Skeletal muscle tissue (tissue), 4 donors: ENCODE results near the gene EMC10. TPM values are rescaled to one million over a fixed set of nuclear protein-coding genes. Genes with fewer than 3 reads are reported as not detected.

Experiments used
- H3K27ac ChIP-seq: one replicate; pipeline ENCODE4 v1.7.0; 2013; ENCODE audit warnings: mild to moderate bottlenecking, low read depth, low read length, inconsistent platforms
- H3K27me3 ChIP-seq, 3 donors: one replicate each; pipeline ENCODE4 v1.7.0; 2013; ENCODE audit warnings: low read length in 3 of 3; ENCODE audit not compliant: control insufficient read depth in 3 of 3, insufficient read depth in 3 of 3
- H3K36me3 ChIP-seq, 3 donors: one replicate each; pipeline ENCODE4 v1.7.0; 2013; ENCODE audit warnings: low read length in 3 of 3; ENCODE audit not compliant: control insufficient read depth in 3 of 3, insufficient read depth in 3 of 3
- H3K4me1 ChIP-seq, 3 donors: one replicate each; pipeline ENCODE4 v1.7.0; 2013; ENCODE audit warnings: low read length in 3 of 3, mild to moderate bottlenecking in 3 of 3; ENCODE audit not compliant: control insufficient read depth in 3 of 3, insufficient read depth in 3 of 3
- H3K4me3 ChIP-seq, 3 donors: one replicate each; pipeline ENCODE4 v1.7.0; 2013; ENCODE audit warnings: low read length in 3 of 3
- H3K9ac ChIP-seq, 3 donors: one replicate each; pipeline ENCODE4 v1.7.0; 2013; ENCODE audit warnings: low read length in 3 of 3, mild to moderate bottlenecking in 3 of 3, moderate library complexity in 2 of 3, low read depth in 1 of 3
- H3K9me3 ChIP-seq, 3 donors: one replicate each; pipeline ENCODE4 v1.7.0; 2013; ENCODE audit warnings: low read length in 3 of 3; ENCODE audit not compliant: control insufficient read depth in 3 of 3
- total RNA-seq: library from RNA; depleted of rRNA; stranded (reverse); fragments of >200 nt; gene quantifications from one replicate; pipeline ENCODE4 v1.2.3, GENCODE V29; 2014
- donor health status: Osteomylitis.

The EMC10 gene
- total RNA-seq, 1 donor from 2014 or later: 29.2 TPM

- no peaks in the 10 kb centered on the region for H3K27me3 ChIP-seq
- peak overlapping the region; percentile 78 to 95 (median 91) for H3K4me3 ChIP-seq
- H3K4me1 ChIP-seq: peaks cover 4 to 15% (median 7%) of the 10 kb centered on the region in 3 donors
- H3K9ac ChIP-seq: peak overlapping the region; percentile 83 to 98 (median 93)
- no peaks in the 10 kb centered on the region for H3K9me3 ChIP-seq
- peak overlapping the region; percentile 99 for H3K27ac ChIP-seq
- H3K36me3 ChIP-seq: no peaks in the 10 kb centered on the region
Observed at GRCh38 chr19:50500060-50500752, 23.9 kb downstream of the EMC10 start.

GRCh38 chr19:50500753-50501151 lies 24.4 kb downstream of the EMC10 start:
- H3K27me3 ChIP-seq: no peaks in the 10 kb centered on the region
- peaks cover 4 to 12% (median 7%) of the 10 kb centered on the region in 3 donors for H3K4me1 ChIP-seq
- no peaks in the 10 kb centered on the region for H3K9me3 ChIP-seq
- peak overlapping the region; percentile 96 to 100 (median 97) for H3K9ac ChIP-seq
- peak overlapping the region; percentile 99 for H3K27ac ChIP-seq
- H3K4me3 ChIP-seq: peak overlapping the region; percentile 78 to 95 (median 91)
- H3K36me3 ChIP-seq: no peaks in the 10 kb centered on the region

GRCh38 chr19:50501186-50501567 lies 24.9 kb downstream of the EMC10 start:
- no peaks in the 10 kb centered on the region for H3K27me3 ChIP-seq
- H3K27ac ChIP-seq: peak overlapping the region; percentile 99
- H3K9me3 ChIP-seq: no peaks in the 10 kb centered on the region
- peak overlapping the region; percentile 76 to 89 (median 78) for H3K4me3 ChIP-seq
- H3K36me3 ChIP-seq: peaks cover 0 to 1% (median 0%) of the 10 kb centered on the region in 3 donors
- H3K9ac ChIP-seq: peak overlapping the region; percentile 96 to 100 (median 97)
- H3K4me1 ChIP-seq: peaks cover 4 to 11% (median 7%) of the 10 kb centered on the region in 3 donors

GRCh38 chr19:50501568-50502475 lies 25.5 kb downstream of the EMC10 start:
- H3K4me3 ChIP-seq: peak overlapping the region; percentile 76 to 89 (median 78)
- H3K27me3 ChIP-seq: no peaks in the 10 kb centered on the region
- peak overlapping the region; percentile 96 to 100 (median 97) for H3K9ac ChIP-seq
- H3K4me1 ChIP-seq: peaks cover 3 to 5% (median 4%) of the 10 kb centered on the region in 3 donors
- H3K9me3 ChIP-seq: no peaks in the 10 kb centered on the region
- peaks cover 0 to 1% (median 0%) of the 10 kb centered on the region in 3 donors for H3K36me3 ChIP-seq
- peak overlapping the region; percentile 99 for H3K27ac ChIP-seq

GRCh38 chr19:50505856-50506611 lies 29.7 kb downstream of the EMC10 start:
- H3K4me1 ChIP-seq: peaks cover 13 to 19% (median 14%) of the 10 kb centered on the region in 3 donors
- no peaks in the 10 kb centered on the region for H3K27me3 ChIP-seq
- H3K36me3 ChIP-seq: peaks cover 0 to 1% (median 0%) of the 10 kb centered on the region in 3 donors
- no peak overlapping the region for H3K27ac ChIP-seq
- H3K9me3 ChIP-seq: no peaks in the 10 kb centered on the region
- H3K9ac ChIP-seq: no peak overlapping the region
- no peak overlapping the region for H3K4me3 ChIP-seq

GRCh38 chr19:50506700-50507099 lies 30.4 kb downstream of the EMC10 start:
- H3K27me3 ChIP-seq: no peaks in the 10 kb centered on the region
- H3K4me3 ChIP-seq: no peak overlapping the region
- no peak overlapping the region for H3K9ac ChIP-seq
- no peak overlapping the region for H3K27ac ChIP-seq
- H3K9me3 ChIP-seq: no peaks in the 10 kb centered on the region
- H3K36me3 ChIP-seq: peaks cover 0 to 1% (median 0%) of the 10 kb centered on the region in 3 donors
- H3K4me1 ChIP-seq: peaks cover 13 to 19% (median 17%) of the 10 kb centered on the region in 3 donors

GRCh38 chr19:50507376-50507775 lies 31.1 kb downstream of the EMC10 start:
- Histone ChIP-seq H3K9me3 (no peaks in the 10 kb centered on the region), H3K36me3 (peaks cover 0 to 1% (median 0%) of the 10 kb centered on the region in 3 donors), H3K27ac (no peak overlapping the region), H3K4me1 (peaks cover 9 to 16% (median 14%) of the 10 kb centered on the region in 3 donors), H3K27me3 (no peaks in the 10 kb centered on the region), H3K4me3 (no peak overlapping the region), H3K9ac (peak overlapping the region in 1 of 3 donors; percentile 33)

- H3K9ac ChIP-seq: no peak overlapping the region
- peaks cover 9 to 16% (median 14%) of the 10 kb centered on the region in 3 donors for H3K4me1 ChIP-seq
- peaks cover 0 to 1% (median 0%) of the 10 kb centered on the region in 3 donors for H3K36me3 ChIP-seq
- no peaks in the 10 kb centered on the region for H3K27me3 ChIP-seq
- H3K4me3 ChIP-seq: no peak overlapping the region
- no peaks in the 10 kb centered on the region for H3K9me3 ChIP-seq
- H3K27ac ChIP-seq: no peak overlapping the region
Observed at GRCh38 chr19:50508843-50509190, 32.5 kb downstream of the EMC10 start.

- Histone ChIP-seq H3K4me1 (peaks cover 9 to 16% (median 14%) of the 10 kb centered on the region in 3 donors), H3K27me3 (no peaks in the 10 kb centered on the region), H3K4me3 (no peak overlapping the region)
Observed at GRCh38 chr19:50509366-50509765, 33.1 kb downstream of the EMC10 start.

More at GRCh38 chr19:50509366-50509765, 33.1 kb downstream of the EMC10 start:
- Histone ChIP-seq H3K9ac (no peak overlapping the region), H3K36me3 (peaks cover 0 to 1% (median 0%) of the 10 kb centered on the region in 3 donors), H3K27ac (no peak overlapping the region), H3K9me3 (no peaks in the 10 kb centered on the region)
